Measurements from ENCODE around the gene SAMD4A.

SAMD4A gene

DNA sequence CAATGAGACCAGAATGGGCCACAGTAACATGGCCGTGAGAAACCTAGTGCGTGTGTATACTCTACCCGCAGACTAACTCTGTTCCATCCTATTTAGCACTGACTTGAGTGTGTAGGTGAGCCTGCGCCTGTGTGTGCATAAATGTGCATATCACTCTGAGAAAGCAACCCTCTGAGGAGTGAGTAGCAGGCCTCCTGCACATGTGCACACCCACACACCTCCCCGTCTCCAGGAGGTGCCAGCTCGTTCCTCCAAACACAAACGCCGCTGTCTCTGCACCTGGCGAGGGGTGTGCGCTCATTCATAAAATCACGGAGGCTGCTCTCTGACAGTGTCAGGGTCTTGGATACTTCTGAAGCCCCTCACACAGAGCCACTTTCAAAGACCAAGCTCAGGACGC is 196.8 kb downstream of the SAMD4A start:
- DNase-seq (ENCODE audit: low spot score) = no peak

DNA sequence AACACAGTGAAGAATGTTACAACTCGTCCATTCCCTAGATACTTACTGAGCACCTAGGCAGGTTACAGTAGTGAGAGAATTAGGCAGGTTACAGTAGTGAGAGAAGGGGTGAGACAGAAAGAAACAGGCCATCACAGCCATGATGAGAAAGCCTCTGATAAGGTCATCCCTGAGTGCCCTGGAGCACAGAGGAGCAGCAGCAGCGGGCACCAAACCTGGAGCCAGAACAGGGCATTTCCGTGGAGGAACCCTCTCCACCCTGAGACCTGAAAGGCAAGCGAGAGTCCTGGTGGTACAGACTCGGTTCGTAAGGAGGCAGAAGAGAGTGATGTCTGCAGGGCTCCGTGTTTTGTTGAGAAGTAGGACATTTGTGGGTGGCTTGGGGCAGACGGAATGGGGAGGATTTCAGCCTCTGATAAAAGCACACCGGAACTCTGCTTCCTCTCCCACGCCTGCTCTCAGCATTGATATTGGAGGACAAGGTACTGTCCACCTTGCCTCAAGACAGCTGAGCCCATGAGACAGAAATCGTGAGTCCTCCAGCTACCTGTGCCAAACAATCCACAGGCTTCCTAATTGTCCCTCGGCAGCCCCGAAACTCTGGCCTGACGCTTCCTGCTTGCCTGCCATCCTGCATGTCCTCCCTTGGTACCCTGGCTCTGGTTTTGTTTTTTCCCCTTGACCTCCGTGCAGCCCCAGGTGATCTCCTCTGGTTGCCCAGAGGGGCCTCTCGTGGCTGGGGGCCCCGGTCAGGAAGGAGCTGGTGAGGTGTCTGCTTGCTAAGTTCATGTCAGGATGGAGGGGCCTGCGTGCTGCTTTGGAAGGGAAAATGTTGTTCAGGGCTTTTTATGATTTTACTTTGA is 199.6 kb downstream of the SAMD4A start:
- DNase-seq (ENCODE audit: low spot score) = no peak

DNA sequence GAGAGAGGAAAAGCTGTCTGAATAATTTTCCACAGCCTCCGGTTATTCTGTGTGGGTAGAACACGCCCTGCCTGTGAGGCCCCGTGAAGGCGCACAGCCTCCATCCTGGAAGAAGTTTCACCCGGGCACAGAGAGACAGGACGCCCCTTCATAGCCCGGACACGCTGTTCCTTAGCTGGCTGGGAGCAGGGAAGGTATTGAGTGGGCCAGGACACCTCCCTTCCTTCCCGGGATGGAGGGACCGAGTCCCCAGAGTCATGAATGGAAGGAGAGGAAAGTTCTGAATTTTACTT is 200.2 kb downstream of the SAMD4A start:
- DNase-seq (ENCODE audit: low spot score) = no peak

DNA sequence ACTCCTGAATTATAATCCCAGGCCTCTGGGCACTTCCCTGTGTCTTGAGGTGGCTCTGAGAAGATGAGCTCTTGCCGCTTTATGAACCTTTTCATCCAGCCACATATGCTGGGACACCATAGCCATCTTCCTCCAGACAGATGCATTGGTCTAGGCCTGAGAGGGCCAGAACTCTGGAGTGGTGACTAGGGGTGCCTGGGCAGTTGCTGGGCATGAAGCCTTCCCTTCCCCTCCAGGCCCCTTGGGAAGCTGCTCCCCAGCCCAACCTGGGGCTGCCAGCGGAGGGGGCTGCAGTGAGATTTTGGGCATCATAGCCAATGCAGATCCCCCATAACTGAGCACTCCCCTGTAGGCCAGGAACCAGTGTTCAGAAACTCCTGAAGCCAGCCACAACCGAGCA is 200.5 kb downstream of the SAMD4A start:
- no peak for DNase-seq (ENCODE audit: low spot score)

DNA sequence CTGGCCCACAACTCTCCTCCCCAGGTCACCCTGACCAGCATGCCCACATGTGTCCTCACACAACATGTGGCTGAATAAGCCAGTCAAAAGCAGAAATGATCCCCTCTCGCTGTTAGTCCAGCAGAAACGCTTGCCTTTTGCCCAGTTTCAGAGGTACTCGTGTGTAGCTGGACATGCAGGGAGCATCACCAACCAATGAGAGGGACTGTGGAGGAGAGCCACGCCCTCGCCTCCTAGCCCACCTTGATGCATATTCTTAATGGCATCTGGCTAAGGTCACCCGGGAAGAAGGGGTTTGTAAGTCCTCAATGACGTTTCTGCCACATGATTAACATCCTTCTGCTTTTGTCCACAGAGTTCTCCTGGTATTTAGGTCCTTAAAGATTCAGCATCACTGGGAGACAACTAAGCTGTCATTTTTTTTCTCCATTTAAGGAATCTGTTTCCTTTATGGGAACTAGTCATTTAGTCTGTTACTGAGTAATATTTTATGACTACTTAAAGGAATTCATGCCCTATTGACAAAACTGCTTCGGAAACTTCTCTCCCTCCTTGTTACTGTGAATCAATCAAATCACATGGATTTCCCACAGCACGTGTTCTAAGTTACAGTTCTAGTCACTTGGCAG is 201.7 kb downstream of the SAMD4A start:
- peak; percentile 5 for DNase-seq (ENCODE audit: low spot score)

DNA sequence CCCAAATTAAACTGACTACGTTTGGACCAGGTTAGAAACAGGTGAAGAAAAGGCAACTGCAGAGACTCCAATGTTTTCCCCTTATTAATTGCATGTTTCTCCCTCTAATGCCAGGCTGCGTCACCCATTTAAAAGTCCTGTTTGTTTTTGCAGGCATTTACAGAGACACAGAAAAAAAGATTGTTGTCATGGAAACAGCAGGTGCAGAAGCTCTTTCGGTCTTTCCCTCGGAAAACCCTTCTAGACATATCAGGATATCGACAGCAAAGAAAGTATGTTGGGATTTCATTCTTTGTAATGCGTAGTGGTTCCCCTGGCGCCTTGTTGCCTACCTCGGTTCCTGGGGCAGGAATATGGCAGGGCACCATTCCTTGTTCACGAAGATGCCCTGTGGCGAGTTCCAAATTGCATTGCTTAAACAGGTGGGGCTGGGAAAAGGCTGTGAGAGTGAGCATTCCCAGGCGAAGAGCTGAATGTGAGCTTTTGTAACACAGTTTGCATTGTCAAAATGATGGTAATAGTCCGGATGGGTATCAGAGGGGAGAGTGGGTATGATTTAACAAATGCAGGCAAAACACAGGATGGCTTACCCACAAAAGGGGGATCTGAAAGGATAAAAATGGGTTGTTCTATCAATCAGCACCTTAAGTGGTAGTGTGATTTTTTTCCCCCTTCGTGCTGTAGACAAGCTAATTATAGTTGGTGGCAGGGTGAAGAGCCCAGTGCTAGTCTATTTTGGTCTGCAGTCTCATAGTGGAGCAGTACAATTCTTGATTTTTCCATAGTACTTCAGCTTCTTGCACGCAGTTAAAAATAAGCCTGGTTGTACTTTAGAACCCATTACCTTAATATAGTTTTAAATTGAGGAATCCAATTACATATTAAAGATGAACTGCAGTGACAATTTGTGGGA is 203.3 kb downstream of the SAMD4A start:
- no peak for DNase-seq (ENCODE audit: low spot score)

DNA sequence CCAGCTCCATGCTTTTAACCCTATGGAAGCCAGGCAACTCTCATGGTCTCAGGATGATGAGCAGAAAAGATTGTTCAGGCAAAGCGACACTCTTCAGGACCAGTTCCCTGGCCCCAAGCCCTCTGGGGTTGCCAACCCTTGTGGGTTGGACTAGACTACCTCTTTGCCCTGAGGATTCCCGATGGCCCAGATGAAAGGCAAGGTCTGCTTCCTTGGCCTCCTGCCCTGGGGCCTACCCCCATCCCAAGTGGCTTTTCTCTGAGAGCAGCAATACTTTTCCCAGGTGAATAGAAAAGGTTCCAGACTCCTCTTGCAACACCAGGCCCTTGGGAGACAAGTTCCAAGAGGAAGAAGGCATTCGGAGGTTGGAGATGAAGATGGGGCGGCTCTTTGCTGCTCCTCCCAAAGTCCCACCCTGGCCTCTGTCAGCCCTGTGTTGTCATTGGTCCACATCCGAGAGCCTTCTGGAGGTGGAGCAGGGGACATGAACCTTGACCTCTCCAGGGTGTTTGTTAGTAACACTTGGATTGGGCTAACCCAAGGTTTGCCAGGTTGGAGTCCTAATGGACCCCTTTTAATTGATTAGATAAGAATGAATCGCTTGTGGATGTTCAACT is 204.6 kb downstream of the SAMD4A start:
- no peak for DNase-seq (ENCODE audit: low spot score)

DNA sequence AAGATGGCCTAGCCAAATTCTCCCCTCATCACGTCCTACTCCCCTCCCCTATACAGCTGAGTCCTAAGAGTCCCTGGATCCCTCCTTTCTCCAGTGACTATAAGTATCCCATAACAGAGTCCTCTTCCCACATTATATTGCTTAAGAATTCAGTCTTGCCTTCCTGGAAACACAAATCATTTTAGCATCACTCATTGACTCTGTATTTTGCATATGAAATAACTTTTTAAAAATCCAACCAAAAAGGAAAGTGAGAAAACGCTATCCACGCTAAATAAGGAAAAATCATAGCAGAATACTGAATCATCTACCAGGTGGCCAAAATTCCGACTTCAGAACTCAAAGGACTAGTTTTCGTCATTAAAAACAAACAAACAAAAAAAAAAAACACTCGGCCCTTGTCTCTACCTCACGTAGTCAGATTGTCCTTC is 205.5 kb downstream of the SAMD4A start:
- peak; percentile 5 for DNase-seq (ENCODE audit: low spot score)

DNA sequence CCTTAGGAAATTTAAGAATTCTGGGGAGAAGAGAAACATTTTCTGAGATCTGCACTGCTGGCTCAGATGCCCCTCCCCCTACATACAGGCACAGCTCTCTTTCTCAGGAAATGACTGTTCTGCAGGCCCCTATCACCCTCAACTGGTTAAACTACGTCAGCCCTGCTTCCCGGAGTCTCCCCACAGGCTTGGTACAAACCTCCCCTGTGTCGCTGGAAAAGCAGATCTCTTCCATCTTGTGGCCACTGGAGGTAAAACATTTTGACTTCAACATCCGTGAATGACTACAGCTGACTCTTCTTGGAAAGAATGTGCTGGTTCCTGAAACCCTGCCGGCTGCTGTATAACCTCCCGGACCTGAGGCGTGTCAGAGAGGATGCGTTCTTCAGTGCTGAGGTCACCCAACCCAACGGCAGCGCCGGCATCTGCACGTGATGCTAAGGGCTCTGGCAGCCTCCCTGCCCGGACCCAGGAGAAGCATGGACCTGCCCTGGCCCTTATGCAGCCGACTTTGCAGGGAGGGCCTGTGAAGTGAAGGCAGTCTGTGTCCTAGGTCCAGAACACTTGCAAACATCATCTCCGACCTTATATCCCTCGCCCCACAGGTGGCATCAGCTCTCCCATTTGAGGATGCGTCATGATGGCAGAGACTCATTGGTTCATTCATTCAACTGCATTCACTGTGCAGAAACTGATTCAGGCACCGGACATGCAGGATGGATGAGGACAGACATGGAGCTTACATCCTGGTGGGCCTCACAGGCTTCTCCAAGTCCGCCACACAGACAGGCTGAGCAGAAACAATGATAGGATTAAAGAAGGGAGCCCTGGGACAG is 206.5 kb downstream of the SAMD4A start:
- DNase-seq (ENCODE audit: low spot score) = peak; percentile 100

DNA sequence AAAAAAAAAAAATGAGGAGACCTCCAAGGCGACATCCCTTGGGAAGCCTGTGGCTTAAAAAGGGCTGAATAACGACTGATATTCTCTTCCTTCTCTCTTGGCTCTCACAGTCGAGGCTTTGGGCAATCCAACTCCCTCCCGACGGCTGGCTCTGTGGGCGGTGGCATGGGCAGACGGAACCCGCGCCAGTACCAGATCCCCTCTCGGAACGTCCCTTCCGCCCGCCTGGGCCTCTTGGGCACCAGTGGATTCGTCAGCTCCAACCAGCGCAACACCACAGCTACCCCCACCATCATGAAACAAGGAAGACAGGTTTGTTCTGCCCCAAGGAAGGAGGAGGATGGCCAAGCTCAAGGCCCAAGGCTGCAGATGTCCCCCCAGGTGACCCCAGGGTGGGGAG is 207.9 kb downstream of the SAMD4A start:
- no peak for DNase-seq (ENCODE audit: low spot score)

DNA sequence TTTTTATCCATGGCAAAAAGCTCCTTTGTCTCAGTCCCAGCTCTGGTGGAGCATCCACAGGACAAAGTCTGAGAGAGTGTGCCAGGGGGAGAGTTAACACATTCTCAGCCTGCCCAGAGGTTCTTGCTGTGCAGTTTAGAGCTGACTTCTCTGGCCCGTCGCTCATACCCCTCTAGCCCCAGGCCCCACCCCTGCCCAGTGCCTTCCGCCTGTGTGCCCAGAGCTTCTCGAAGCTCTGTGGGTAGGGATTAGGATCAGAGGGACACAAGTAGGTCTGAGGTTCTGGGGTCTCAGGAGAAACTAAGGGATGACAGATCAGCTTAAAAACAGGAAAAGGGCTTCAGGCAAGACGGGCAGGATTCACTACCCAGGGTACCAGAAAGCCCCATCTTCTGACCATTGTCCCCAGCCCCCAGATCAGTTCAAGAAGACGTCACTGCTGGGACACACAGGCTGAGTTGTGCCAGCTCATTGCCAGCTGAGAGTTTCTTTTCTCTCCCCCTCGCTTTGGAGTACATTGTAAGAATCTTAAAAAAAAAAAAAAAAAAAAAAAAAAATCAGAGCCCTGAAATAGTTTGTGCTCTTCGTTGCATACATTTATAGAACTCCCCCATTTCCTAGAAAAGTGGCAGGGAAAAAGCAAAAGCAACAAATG is 208.7 kb downstream of the SAMD4A start:
- DNase-seq (ENCODE audit: low spot score) = no peak

DNA sequence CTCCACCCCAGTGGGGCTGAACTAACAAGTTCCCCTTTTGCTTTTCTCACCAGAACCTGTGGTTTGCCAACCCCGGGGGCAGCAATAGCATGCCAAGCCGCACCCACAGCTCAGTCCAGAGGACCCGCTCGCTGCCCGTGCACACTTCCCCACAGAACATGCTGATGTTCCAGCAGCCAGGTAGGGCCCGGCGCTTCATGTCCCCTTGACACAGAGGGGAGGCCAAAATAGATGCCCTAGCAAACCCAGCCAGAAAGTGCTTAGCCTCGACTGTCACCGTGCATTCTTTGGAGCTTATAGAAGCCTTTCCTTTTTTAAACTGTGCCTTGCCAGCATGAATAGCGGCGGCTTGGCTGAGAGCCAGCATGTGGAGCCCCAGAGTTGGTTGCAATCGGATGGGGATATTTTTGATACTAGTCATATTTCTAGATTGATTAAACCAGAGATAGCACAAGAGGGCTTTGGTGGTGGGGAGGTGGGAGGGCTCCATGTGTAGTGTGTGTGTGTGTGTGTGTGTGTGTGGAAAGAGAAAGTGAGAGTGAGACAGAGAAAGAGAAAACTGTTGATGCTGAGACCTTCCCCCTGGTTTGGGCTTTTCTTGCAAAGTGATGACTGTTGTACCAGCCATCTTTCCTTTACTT is 209.6 kb downstream of the SAMD4A start:
- DNase-seq (ENCODE audit: low spot score) = peak; percentile 65

DNA sequence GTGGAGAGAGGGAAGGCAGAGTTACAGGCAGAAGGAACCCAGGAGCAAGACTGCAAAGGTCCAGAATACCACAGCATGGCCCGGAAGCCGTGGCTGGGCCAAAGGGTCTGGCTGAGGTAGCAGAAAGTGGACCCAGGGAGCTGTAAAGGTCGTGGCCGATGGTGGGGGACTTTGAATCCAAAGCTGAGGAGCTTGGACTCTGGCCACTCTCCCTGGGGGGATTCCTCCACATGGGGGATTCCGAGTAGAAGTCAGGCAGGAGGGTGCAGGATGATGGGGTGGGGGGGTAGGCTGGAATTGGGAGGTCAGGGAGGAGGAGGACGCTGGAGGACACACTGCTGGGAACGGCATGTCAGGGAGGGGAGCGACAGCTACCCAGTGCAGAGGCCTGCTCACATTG is 210.5 kb downstream of the SAMD4A start:
- no peak for DNase-seq (ENCODE audit: low spot score)

DNA sequence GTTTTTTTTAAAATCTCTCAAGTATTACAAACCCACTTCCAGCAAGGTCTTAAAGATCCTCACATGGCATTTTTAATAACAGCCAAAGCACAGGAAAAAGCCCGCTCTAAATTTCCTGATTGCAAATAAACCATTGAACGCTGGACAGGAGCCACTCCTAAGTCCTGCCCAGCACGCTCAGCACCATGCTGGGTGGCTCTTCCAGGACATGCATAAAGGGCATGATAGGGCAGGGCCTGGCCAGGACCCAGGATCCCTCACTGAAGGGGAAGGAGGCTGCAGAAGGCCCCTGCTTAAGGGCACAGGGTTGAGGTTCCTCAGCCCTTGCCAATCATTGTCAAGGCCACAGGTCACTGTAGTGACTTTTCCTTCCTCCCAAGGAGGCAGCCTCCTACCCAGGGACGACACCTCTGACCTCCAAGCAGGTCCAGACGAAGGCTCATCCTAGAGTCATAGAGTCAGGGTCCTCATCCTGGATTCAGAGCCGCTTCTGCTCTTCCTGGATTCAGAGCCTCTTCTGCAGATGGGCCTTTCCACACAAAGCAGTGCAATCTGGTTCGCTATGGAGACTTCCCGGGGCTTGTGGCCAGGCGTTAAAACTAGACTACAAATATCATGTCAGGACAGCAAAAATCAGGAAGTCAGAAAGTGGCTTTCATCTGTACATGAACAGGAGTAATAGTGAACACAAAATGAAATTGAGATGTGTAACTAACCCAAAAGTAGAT is 211.9 kb downstream of the SAMD4A start:
- no peak for DNase-seq (ENCODE audit: low spot score)

DNA sequence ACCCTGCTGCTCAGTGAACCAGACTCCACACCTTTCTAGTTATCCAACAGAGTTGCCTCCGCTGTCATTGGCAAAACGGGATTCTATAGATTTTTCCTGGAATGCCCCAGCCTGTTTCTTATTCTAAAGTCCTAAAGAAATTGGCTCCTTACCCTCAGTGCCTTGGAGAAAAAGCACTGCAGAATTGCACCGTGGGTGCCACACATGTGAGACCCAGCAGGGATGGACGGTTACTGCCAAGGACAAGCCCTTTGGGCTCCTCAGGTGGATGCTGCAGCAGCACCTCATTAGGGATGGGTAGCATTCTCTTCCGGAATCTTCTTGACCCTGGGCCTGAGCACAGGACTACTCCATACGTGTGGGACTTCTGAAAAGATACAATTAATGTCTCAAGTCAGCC is 214.2 kb downstream of the SAMD4A start:
- DNase-seq (ENCODE audit: low spot score) = no peak

DNA sequence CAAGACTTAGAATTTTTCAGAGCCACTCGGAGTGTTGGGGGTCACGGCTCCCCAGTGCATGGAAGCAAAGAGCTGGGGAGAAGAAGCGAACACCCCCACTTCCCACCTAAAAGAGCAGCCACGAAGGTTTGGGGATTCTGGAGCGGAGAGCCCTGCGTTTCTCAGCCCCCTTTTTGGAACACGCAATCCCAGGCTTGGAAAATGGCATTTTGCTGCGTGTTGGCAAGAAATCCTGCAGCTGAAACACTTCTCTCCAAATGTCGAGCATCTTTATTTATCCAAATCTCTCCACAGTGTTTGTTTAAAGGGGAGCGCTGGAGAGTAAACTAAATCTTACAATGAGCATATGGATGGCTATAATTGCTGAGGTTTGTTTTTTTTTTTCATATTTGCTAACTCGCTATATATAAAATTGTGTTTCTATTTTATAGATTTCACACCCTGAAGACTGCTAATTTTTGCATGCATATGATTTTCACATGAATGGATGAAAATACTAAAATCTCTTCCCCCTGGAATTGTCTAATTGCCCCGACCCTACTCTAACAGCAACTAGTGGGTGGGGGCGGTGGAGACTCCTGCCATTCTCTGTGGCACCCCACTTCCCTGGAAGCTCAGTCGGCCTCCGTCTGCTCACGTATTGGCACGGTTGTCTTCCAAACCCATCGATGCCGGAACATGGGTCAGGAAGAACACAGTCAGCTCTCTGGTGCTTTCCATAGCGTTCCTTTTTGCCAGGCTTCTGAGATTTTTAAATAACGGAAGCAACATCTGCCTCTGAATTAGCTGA is 215.2 kb downstream of the SAMD4A start:
- DNase-seq (ENCODE audit: low spot score) = no peak

DNA sequence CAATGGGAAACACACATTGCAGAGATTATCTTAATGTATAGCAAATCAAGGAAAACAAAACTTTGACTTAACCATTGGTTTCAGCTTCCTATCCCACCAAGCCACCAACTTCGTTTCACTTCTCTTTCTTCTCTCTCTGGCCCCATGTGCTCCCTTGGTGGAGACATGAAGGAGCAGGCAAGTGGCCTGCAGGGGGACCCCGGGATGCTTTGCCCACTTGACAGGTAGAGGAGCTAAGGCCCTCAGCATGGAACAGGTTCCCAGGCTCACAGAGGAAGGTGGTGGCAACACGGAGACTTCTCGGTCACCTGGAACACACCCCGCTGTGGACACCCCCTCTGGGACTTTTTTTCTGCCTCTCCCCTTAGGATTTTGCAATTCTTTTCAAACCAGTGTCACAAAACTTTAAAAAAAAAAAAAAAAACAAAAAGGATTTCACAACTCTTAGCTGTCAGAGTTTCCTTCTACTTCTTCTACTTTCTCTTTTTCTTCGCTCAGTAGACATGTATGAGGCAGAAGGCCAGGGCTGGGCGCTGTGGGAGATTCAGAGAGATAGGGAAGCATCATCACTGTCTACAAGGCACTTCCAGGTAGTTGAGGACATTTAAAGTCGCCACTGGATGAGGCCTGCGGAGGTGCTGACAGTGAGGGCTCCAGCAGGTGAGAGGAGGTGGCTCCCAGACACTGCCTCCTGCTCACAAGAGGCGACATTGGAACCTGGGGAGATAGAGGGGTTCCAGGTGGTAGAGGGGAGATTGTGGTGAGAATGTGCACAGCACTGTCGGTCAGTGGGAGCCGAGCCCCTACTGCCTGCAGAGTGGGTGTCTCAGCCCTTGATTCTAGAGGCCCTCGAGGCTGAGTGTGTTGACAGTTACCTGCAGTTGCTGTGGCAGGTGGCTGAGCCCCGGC is 216.1 kb downstream of the SAMD4A start:
- no peak for DNase-seq (ENCODE audit: low spot score)

DNA sequence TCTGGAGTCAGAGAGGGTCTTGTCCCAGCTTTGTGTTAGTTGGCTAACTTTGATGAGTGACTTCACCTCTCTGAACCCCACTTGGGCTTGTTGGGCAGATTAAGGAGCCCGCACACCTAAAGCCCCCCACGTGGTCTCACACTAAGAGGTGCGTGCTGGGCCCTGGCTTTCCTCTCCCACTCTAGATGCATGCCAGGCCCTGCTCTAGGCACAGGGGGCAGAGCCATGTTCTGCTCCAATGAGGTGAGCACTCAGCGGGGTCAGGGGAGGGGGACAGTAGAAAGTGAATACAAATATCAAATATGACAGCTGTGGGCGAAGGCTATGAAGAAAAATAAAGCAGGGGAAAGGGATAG is 216.7 kb downstream of the SAMD4A start:
- DNase-seq (ENCODE audit: low spot score) = no peak
